Tracheal epithelial cell (primary cell): ENCODE results near the gene POTEB2. TPM values are rescaled to one million over a fixed set of nuclear protein-coding genes. Genes with fewer than 3 reads are reported as not detected.

Source experiments
- total RNA-seq: library from RNA; depleted of rRNA; stranded (reverse); fragments of >200 nt; gene quantifications from 2 replicates; pipeline ENCODE4 v1.2.1, GENCODE V29; 2014

The POTEB2 gene
- total RNA-seq: not detected in 2 replicates

DNA sequence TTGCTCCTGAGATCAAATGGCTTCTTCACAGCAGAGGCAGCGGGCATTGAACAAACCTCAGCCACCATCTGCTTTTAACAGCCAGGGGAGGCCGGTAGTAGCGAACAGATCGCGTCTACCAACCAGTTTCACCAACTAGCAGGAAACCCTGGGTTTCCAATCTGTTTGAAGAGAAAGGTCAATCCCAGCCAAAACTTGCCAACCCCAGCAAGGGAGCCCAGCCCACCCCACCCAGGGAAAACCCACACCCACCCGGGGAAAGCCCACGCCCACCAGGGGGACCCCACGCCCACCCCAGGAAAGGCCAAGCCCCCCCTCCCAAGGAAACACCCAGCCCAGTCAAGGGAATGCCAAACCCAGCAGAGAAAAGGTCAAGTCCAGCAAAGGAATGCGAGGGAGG lies at the start of gene POTEB2:
POTEB2 (minus strand) TSS at position 101 of the 400 bp plus-strand sequence; CDS start at position 68, 33 bp downstream.

